ENCODE measurements around the gene SNX32.
"Not testable (repeated sequence)": the region's sequence is repeated elsewhere in the genome, so short reads cannot be mapped to it uniquely, and the experiment has no call there.

Gene SNX32

DNA sequence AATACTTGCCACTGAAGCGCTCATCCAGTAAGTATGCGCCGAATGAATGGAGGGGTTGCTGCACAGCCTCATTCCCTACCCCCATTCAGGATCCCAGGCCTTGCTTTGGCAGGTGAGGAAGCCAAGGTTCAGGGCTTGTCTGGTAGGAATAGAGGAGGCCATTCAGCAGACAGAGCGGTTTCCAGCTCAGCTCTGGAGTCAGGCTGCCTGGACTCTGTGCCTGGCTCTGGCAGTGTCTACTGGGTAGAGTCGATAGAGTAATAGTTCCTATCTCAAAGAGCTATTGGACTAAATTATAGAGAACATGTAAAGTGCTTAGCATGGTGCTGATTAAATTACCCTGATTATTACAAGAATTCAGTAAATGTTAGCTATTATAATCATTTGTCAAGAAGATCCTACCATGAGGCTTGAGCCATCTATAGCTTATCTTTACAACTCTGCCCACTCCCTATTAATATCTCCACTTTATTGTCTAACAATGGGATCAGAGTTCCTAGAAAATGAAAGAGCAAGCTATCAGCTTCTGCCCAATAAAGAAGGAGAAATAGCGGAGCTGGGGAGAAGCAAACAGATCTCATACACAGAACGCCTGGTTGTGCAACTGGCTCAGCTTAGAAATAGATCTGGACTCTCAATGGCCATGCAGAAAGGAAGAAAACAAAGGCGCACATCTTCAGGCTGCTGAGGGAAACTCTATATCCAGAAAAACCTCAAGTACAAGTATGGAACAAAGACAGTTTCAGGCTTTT is 6.6 kb upstream of the SNX32 start:
- Histone ChIP-seq H3K4me2 (ENCODE audit: low read length) (no peak overlapping the region), H3K27ac (ENCODE audit: low read length) (no peak overlapping the region), H3K4me1 (ENCODE audit: low read length) (peaks cover 4% of the 10 kb centered on the region), H2AFZ (ENCODE audit: low read depth, low read length) (no peak overlapping the region), H3K9me3 (ENCODE audit: insufficient read depth, low read length) (no peaks in the 10 kb centered on the region), H3K36me3 (replicated peaks; ENCODE audit: low read depth, low read length) (no peaks in the 10 kb centered on the region), H3K79me2 (ENCODE audit: low read length) (no peaks in the 10 kb centered on the region), H3K27me3 (ENCODE audit: low read depth, low read length) (peaks cover 18% of the 10 kb centered on the region), H4K20me1 (ENCODE audit: insufficient read depth, low read length) (no peaks in the 10 kb centered on the region), H3K9ac (ENCODE audit: low read length) (no peak overlapping the region), H3K4me3 (ENCODE audit: low read length) (no peak overlapping the region)
- TF ChIP-seq, protein P1, sequence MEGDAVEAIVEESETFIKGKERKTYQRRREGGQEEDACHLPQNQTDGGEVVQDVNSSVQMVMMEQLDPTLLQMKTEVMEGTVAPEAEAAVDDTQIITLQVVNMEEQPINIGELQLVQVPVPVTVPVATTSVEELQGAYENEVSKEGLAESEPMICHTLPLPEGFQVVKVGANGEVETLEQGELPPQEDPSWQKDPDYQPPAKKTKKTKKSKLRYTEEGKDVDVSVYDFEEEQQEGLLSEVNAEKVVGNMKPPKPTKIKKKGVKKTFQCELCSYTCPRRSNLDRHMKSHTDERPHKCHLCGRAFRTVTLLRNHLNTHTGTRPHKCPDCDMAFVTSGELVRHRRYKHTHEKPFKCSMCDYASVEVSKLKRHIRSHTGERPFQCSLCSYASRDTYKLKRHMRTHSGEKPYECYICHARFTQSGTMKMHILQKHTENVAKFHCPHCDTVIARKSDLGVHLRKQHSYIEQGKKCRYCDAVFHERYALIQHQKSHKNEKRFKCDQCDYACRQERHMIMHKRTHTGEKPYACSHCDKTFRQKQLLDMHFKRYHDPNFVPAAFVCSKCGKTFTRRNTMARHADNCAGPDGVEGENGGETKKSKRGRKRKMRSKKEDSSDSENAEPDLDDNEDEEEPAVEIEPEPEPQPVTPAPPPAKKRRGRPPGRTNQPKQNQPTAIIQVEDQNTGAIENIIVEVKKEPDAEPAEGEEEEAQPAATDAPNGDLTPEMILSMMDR (IDR thresholded peaks at IDR 0.05; ENCODE audit: low read depth, low read length) = no peak
- TF ChIP-seq EZH2phosphoT487 (IDR thresholded peaks at IDR 0.05; ENCODE audit: low read depth) = no peak

- H3K4me1 ChIP-seq (ENCODE audit: low read length) = peaks cover 4% of the 10 kb centered on the region
- H3K79me2 ChIP-seq (ENCODE audit: low read length) = no peaks in the 10 kb centered on the region
- no peaks in the 10 kb centered on the region for H4K20me1 ChIP-seq (ENCODE audit: insufficient read depth, low read length)
- H3K4me2 ChIP-seq (ENCODE audit: low read length) = no peak overlapping the region
- H3K27ac ChIP-seq (ENCODE audit: low read length) = no peak overlapping the region
- no peaks in the 10 kb centered on the region for H3K9me3 ChIP-seq (ENCODE audit: insufficient read depth, low read length)
- H3K27me3 ChIP-seq (ENCODE audit: low read depth, low read length) = peaks cover 19% of the 10 kb centered on the region
- H3K9ac ChIP-seq (ENCODE audit: low read length) = no peak overlapping the region
- no peak overlapping the region for H3K4me3 ChIP-seq (ENCODE audit: low read length)
- TF ChIP-seq EZH2phosphoT487 (IDR thresholded peaks at IDR 0.05; ENCODE audit: low read depth) = no peak
- TF ChIP-seq, protein P1 (IDR thresholded peaks at IDR 0.05; ENCODE audit: low read depth, low read length) = no peak
- no peaks in the 10 kb centered on the region for H3K36me3 ChIP-seq (replicated peaks; ENCODE audit: low read depth, low read length)
- H2AFZ ChIP-seq (ENCODE audit: low read depth, low read length) = no peak overlapping the region
Observed at GRCh38 chr11:65829459-65829858, 4.3 kb upstream of the SNX32 start.

DNA sequence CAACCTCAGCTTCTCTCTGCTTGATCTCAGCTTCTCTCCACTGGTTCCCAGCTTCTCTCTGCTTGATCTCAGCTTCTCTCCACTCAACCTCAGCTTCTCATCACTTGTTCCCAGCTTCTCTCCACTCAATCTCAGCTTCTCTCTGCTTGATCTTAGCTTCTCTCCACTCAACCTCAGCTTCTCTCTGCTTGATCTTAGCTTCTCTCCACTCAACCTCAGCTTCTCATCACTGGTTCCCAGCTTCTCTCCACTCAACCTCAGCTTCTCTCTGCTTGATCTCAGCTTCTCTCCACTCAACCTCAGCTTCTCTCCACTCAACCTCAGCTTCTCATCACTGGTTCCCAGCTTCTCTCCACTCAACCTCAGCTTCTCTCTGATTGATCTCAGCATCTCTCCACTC is 1.5 kb upstream of the SNX32 start:
- not testable (repeated sequence) for H3K4me2 ChIP-seq (ENCODE audit: low read length); H3K4me3 ChIP-seq (ENCODE audit: low read length); H3K9me3 ChIP-seq (ENCODE audit: insufficient read depth, low read length)

DNA sequence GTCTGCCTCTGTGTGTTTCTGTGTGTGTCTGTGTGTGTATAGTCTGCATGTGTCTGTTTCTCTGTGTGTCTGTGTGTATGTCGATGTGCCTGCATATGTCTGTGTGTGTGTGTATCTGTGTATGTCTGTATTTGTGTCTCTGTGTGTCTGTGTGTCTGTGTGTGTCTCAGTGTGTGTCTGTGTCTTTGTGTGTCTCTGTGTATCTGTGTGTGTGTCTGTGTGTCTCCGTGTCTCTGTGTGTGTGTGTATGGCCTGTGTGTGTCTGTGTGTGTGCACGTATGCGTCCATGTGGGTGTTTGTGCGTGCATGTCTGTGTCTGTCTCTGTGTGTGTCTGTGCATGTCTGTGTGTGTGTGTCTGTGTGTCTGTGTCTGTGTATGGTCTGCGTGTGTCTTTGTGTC is 439 bp downstream of the SNX32 start:
- H4K20me1 ChIP-seq (ENCODE audit: insufficient read depth, low read length) = no peaks in the 10 kb centered on the region
- H3K27ac ChIP-seq (ENCODE audit: low read length) = no peak overlapping the region
- H3K27me3 ChIP-seq (ENCODE audit: low read depth, low read length) = peaks cover 16% of the 10 kb centered on the region
- H3K9me3 ChIP-seq (ENCODE audit: insufficient read depth, low read length) = no peaks in the 10 kb centered on the region
- H3K79me2 ChIP-seq (ENCODE audit: low read length) = no peaks in the 10 kb centered on the region
- H3K4me2 ChIP-seq (ENCODE audit: low read length) = no peak overlapping the region
- no peak overlapping the region for H2AFZ ChIP-seq (ENCODE audit: low read depth, low read length)
- no peak overlapping the region for H3K9ac ChIP-seq (ENCODE audit: low read length)
- no peak overlapping the region for H3K4me3 ChIP-seq (ENCODE audit: low read length)
- no peaks in the 10 kb centered on the region for H3K36me3 ChIP-seq (replicated peaks; ENCODE audit: low read depth, low read length)
- TF ChIP-seq, protein P1 (IDR thresholded peaks at IDR 0.05; ENCODE audit: low read depth, low read length) = no peak
- no peak for TF ChIP-seq EZH2phosphoT487 (IDR thresholded peaks at IDR 0.05; ENCODE audit: low read depth)
- H3K4me1 ChIP-seq (ENCODE audit: low read length) = no peaks in the 10 kb centered on the region

More for the DNA sequence above, 1.5 kb upstream of the SNX32 start:
- not testable (repeated sequence) for H3K9ac ChIP-seq (ENCODE audit: low read length); H3K79me2 ChIP-seq (ENCODE audit: low read length); H3K27ac ChIP-seq (ENCODE audit: low read length); H4K20me1 ChIP-seq (ENCODE audit: insufficient read depth, low read length); H2AFZ ChIP-seq (ENCODE audit: low read depth, low read length); H3K4me1 ChIP-seq (ENCODE audit: low read length); H3K36me3 ChIP-seq (replicated peaks; ENCODE audit: low read depth, low read length)
- peaks cover 19% of the 10 kb centered on the region for H3K27me3 ChIP-seq (ENCODE audit: low read depth, low read length)

All from OCI-LY3 (cell line).